GM23338 (cell line): ENCODE results near the gene PRELP. TPM values are rescaled to one million over a fixed set of nuclear protein-coding genes. Genes with fewer than 3 reads are reported as not detected.

Experiments
- ATAC-seq: fragments of 200-7000 bp; cut with Tn5 transposase; 3 replicates; pipeline ENCODE4 v1.9.1; 2020
- DNase-seq: peaks from one replicate; pipeline ENCODE4 v3.0.0-alpha.2; 2015; ENCODE audit warnings: low spot score
- H2AFZ ChIP-seq: fragments of 200-600 bp; sonication (generic); 2 replicates; pipeline ENCODE4 v1.8.0; 2016; ENCODE audit warnings: antibody characterized with exemption, mild to moderate bottlenecking, moderate library complexity
- H3F3A ChIP-seq: fragments of 200-600 bp; sonication (generic); replicated peaks from 2 replicates; pipeline ENCODE4 v1.8.0; 2017; ENCODE audit warnings: antibody characterized with exemption, mixed run types, low read depth
- H3K27ac ChIP-seq: fragments of 200-600 bp; sonication (generic); 2 replicates; pipeline ENCODE4 v1.6.1; 2016; ENCODE audit warnings: low read depth
- H3K27me3 ChIP-seq: fragments of 200-600 bp; sonication (generic); 2 replicates; pipeline ENCODE4 v1.8.0; 2016; ENCODE audit warnings: mild to moderate bottlenecking, mixed run types, moderate library complexity; ENCODE audit not compliant: insufficient read depth
- H3K36me3 ChIP-seq: fragments of 200-600 bp; sonication (generic); 2 replicates; pipeline ENCODE4 v1.8.0; 2016; ENCODE audit warnings: mild to moderate bottlenecking; ENCODE audit not compliant: insufficient read depth
- H3K4me1 ChIP-seq: fragments of 200-600 bp; sonication (generic); 2 replicates; pipeline ENCODE4 v1.8.0; 2016; ENCODE audit warnings: mild to moderate bottlenecking, moderate library complexity; ENCODE audit not compliant: insufficient read depth
- H3K4me2 ChIP-seq: fragments of 200-600 bp; sonication (generic); 2 replicates; pipeline ENCODE4 v1.7.1; 2017; ENCODE audit warnings: mixed run types
- H3K4me3 ChIP-seq: fragments of 200-600 bp; sonication (generic); 2 replicates; pipeline ENCODE4 v1.6.1; 2016; ENCODE audit warnings: mixed run types
- H3K79me2 ChIP-seq: fragments of 200-600 bp; sonication (generic); replicated peaks from 2 replicates; pipeline ENCODE4 v1.8.0; 2017; ENCODE audit warnings: mild to moderate bottlenecking; ENCODE audit not compliant: insufficient read depth
- H3K9me2 ChIP-seq: fragments of 200-600 bp; sonication (generic); 2 replicates; pipeline ENCODE4 v1.8.0; 2017; ENCODE audit not compliant: insufficient read depth
- H4K20me1 ChIP-seq: fragments of 200-600 bp; sonication (generic); replicated peaks from 2 replicates; pipeline ENCODE4 v1.8.0; 2017; ENCODE audit warnings: mild to moderate bottlenecking; ENCODE audit not compliant: insufficient read depth
- H3K27ac Mint-ChIP-seq: 2 replicates; pipeline ENCODE4 v1.8.0; 2020; ENCODE audit warnings: inconsistent platforms, mild to moderate bottlenecking, moderate library complexity, mixed read lengths
- H3K27me3 Mint-ChIP-seq: 3 replicates; pipeline ENCODE4 v1.8.0; 2022; ENCODE audit warnings: low read depth, mild to moderate bottlenecking, moderate library complexity, mixed read lengths, inconsistent platforms; ENCODE audit not compliant: insufficient read depth, poor library complexity
- H3K36me3 Mint-ChIP-seq: 3 replicates; pipeline ENCODE4 v1.8.0; 2021; ENCODE audit warnings: low read depth, mild to moderate bottlenecking, inconsistent platforms, moderate library complexity, mixed read lengths
- H3K4me1 Mint-ChIP-seq: 3 replicates; pipeline ENCODE4 v1.8.0; 2020; ENCODE audit warnings: mild to moderate bottlenecking, inconsistent platforms, mixed read lengths
- H3K4me3 Mint-ChIP-seq: 3 replicates; pipeline ENCODE4 v1.8.0; 2021; ENCODE audit warnings: moderate library complexity, mild to moderate bottlenecking, inconsistent platforms, mixed read lengths
- H3K9me3 Mint-ChIP-seq: 3 replicates; pipeline ENCODE4 v1.8.0; 2020; ENCODE audit warnings: moderate library complexity, mild to moderate bottlenecking, inconsistent platforms, mixed read lengths
- CREB1 ChIP-seq: fragments of 250-450 bp; sonication (Bioruptor Pico); IDR thresholded peaks from 2 replicates; pipeline ENCODE4 v1.5.0; 2020; ENCODE audit warnings: low read depth, mild to moderate bottlenecking, moderate library complexity
- ETS1 ChIP-seq: IDR thresholded peaks from 2 replicates; pipeline ENCODE4 v1.6.1; 2016; ENCODE audit warnings: antibody characterized with exemption
- EZH2phosphoT487 ChIP-seq: fragments of 200-600 bp; sonication (generic); IDR thresholded peaks from one replicate; pipeline ENCODE4 v1.8.1; 2018; ENCODE audit warnings: antibody characterized with exemption; ENCODE audit not compliant: unreplicated experiment
- JUNB ChIP-seq: IDR thresholded peaks from one replicate; pipeline ENCODE4 v1.6.1; 2016; ENCODE audit warnings: antibody characterized with exemption; ENCODE audit not compliant: unreplicated experiment
- NANOG ChIP-seq: IDR thresholded peaks from 2 replicates; pipeline ENCODE4 v1.6.1; 2016; ENCODE audit warnings: antibody characterized with exemption, borderline replicate concordance
- REST ChIP-seq: IDR thresholded peaks from one replicate; pipeline ENCODE4 v1.6.1; 2018; ENCODE audit warnings: antibody characterized with exemption; ENCODE audit not compliant: unreplicated experiment
- STAT1 ChIP-seq: IDR thresholded peaks from one replicate; pipeline ENCODE4 v1.6.1; 2016; ENCODE audit warnings: antibody characterized with exemption; ENCODE audit not compliant: unreplicated experiment
- ZNF114 ChIP-seq: fragments of 250-450 bp; sonication (Bioruptor Pico); IDR thresholded peaks from 2 replicates; pipeline ENCODE4 v1.5.0; 2020; ENCODE audit warnings: mild to moderate bottlenecking, moderate library complexity
- ZNF331 ChIP-seq: fragments of 250-450 bp; sonication (Bioruptor Pico); IDR thresholded peaks from 2 replicates; pipeline ENCODE4 v1.5.0; 2020; ENCODE audit warnings: low read depth, mild to moderate bottlenecking, moderate library complexity
- ZNF462 ChIP-seq: fragments of 250-450 bp; sonication (Bioruptor Pico); IDR thresholded peaks from 2 replicates; pipeline ENCODE4 v1.5.0; 2020; ENCODE audit warnings: mild to moderate bottlenecking, moderate library complexity
- polyA plus RNA-seq: library from polyadenylated mRNA; unstranded; fragments of >200 nt; fragmentation: Nextera tagmentation; extraction: Ambion mirVana; gene quantifications from 2 replicates; pipeline ENCODE4 v1.2.1, GENCODE V29; 2016
- total RNA-seq: library from RNA; depleted of rRNA; stranded (reverse); fragments of >200 nt; shearing (Covaris generic); gene quantifications from 2 replicates; pipeline ENCODE4 v1.2.3, GENCODE V29; 2014
- TF ChIP-seq, protein P1 (sequence below), 2 experiments: fragments of 200-600 bp in 1 of 2; sonication (generic) in 1 of 2; conservative IDR thresholded peaks; 2 replicates each; pipeline versions ENCODE4 v1.5.1 to v1.6.1; 2016 to 2017; ENCODE audit warnings: antibody characterized with exemption in 2 of 2, low read depth in 2 of 2, mild to moderate bottlenecking in 2 of 2, moderate library complexity in 1 of 2

PRELP gene
- total and polyA plus RNA-seq, 2 experiments from 2014 or later = 0.03 TPM

- Mint-ChIP-seq H3K27ac (no peak overlapping the region), H3K36me3 (no peaks in the 10 kb centered on the region), H3K4me1 (peaks cover 5% of the 10 kb centered on the region; the same call in 1 of the 3 replicates), H3K4me3 (no peak overlapping the region), H3K9me3 (no peaks in the 10 kb centered on the region; the same call in 2 of the 3 replicates), H3K27me3 (peaks cover 6% of the 10 kb centered on the region)
- Histone ChIP-seq H3K4me1 (no peaks in the 10 kb centered on the region), H3K4me2 (no peak overlapping the region), H3K27ac (no peak overlapping the region), H3K36me3 (no peaks in the 10 kb centered on the region), H3K79me2 (no peaks in the 10 kb centered on the region), H3K9me2 (no peaks in the 10 kb centered on the region; the same call in 1 of the 2 replicates), H2AFZ (no peak overlapping the region), H3K4me3 (no peak overlapping the region), H4K20me1 (no peaks in the 10 kb centered on the region), H3K27me3 (no peaks in the 10 kb centered on the region), H3F3A (no peaks in the 10 kb centered on the region)
- DNase-seq (no peak), ATAC-seq (no peak)
- TF ChIP-seq REST = no peak
- no peak for TF ChIP-seq ZNF114
- TF ChIP-seq ZNF331 (CRISPR knock-in tag) = no peak
- TF ChIP-seq CREB1 (CRISPR knock-in tag) = no peak
- no peak for TF ChIP-seq JUNB
- TF ChIP-seq ZNF462 (CRISPR knock-in tag) = no peak
- TF ChIP-seq NANOG = no peak
- TF ChIP-seq ETS1 = no peak
- TF ChIP-seq, protein P1, sequence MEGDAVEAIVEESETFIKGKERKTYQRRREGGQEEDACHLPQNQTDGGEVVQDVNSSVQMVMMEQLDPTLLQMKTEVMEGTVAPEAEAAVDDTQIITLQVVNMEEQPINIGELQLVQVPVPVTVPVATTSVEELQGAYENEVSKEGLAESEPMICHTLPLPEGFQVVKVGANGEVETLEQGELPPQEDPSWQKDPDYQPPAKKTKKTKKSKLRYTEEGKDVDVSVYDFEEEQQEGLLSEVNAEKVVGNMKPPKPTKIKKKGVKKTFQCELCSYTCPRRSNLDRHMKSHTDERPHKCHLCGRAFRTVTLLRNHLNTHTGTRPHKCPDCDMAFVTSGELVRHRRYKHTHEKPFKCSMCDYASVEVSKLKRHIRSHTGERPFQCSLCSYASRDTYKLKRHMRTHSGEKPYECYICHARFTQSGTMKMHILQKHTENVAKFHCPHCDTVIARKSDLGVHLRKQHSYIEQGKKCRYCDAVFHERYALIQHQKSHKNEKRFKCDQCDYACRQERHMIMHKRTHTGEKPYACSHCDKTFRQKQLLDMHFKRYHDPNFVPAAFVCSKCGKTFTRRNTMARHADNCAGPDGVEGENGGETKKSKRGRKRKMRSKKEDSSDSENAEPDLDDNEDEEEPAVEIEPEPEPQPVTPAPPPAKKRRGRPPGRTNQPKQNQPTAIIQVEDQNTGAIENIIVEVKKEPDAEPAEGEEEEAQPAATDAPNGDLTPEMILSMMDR (conservative IDR thresholded peaks at IDR 0.05; ENCODE audit: low read depth in 2 of 2) = no peak
- no peak for TF ChIP-seq EZH2phosphoT487
- TF ChIP-seq STAT1 = no peak
These were observed 55.5 kb downstream of the PRELP start for GRCh38 chr1:203531063-203531462.
